ENCODE measurements around the gene SHMT2.

The SHMT2 gene

DNA sequence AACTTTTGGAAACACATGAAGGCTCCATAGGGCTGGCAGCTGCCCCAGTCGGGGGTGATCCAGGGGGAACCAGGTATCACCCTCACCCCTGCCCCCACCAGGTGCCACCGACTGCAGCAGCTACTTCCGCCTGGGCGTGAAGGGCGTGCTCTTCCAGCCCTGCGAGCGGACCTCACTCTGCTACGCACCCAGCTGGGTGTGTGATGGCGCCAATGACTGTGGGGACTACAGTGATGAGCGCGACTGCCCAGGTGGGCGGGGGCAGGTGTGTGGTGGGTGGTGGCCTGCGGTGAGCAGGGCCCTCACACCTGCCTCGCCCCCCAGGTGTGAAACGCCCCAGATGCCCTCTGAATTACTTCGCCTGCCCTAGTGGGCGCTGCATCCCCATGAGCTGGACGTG, 35.3 kb upstream of the SHMT2 start:
- peaks cover 67% of the 10 kb centered on the region; the same call in 1 of the 2 replicates for H3K36me3 ChIP-seq (ENCODE audit: insufficient read depth, low read length)
- no peak overlapping the region for H3K4me3 ChIP-seq
- TF ChIP-seq FOXP2 (optimal IDR thresholded peaks at IDR 0.05; ENCODE audit: control extremely low read depth, extremely low read length, insufficient read depth), result no peak
- no peak for TF ChIP-seq EZH2 (IDR thresholded peaks at IDR 0.05)
- no peak for TF ChIP-seq POLR2AphosphoS5 (IDR thresholded peaks at IDR 0.05; ENCODE audit: borderline replicate concordance, low read depth, low read length)
- no peak overlapping the region for H3K27ac ChIP-seq
- no peak overlapping the region for H3K9ac ChIP-seq (ENCODE audit: insufficient read length)
- no peaks in the 10 kb centered on the region for H3K9me3 ChIP-seq (ENCODE audit: low read depth, low read length)
- no peak for DNase-seq (ENCODE audit: low read depth, low spot score)

DNA sequence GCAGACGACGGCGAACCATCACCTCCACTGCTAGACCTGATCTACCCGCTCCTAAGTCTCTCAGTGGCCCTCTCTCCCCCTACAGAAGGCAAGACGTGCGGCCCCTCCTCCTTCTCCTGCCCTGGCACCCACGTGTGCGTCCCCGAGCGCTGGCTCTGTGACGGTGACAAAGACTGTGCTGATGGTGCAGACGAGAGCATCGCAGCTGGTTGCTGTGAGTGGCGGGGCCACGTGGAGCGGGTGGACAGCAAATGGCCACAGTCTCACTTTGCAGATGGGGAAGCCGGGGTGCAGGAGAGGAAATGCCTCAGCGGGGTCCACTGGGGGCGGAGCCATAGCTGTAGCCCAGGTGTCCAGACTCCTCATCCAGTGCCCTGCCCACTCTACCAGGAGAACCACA, 34.3 kb upstream of the SHMT2 start:
- Histone ChIP-seq H3K4me3 (no peak overlapping the region), H3K36me3 (ENCODE audit: insufficient read depth, low read length) (peaks cover 69% of the 10 kb centered on the region; the same call in 1 of the 2 replicates), H3K9me3 (ENCODE audit: low read depth, low read length) (no peaks in the 10 kb centered on the region), H3K27ac (no peak overlapping the region), H3K9ac (ENCODE audit: insufficient read length) (no peak overlapping the region)
- no peak for DNase-seq (ENCODE audit: low read depth, low spot score)
- TF ChIP-seq FOXP2 (optimal IDR thresholded peaks at IDR 0.05; ENCODE audit: control extremely low read depth, extremely low read length, insufficient read depth), result no peak

DNA sequence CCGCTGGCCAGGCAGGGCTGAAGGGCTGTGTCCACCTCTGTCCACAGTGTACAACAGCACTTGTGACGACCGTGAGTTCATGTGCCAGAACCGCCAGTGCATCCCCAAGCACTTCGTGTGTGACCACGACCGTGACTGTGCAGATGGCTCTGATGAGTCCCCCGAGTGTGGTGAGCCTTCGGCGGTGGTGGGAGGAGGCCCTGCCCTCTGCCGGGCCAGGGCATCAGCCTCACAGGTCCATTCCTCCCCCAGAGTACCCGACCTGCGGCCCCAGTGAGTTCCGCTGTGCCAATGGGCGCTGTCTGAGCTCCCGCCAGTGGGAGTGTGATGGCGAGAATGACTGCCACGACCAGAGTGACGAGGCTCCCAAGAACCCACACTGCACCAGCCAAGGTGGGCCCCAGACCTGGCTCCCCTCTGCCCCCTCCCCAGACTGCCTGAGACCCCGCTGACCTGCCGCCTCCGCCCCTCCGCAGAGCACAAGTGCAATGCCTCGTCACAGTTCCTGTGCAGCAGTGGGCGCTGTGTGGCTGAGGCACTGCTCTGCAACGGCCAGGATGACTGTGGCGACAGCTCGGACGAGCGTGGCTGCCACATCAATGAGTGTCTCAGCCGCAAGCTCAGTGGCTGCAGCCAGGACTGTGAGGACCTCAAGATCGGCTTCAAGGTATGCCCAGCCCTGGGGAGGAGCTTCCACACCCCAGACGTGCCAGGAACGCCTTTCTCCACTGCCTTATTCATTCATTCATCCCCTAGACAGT, 33.7 kb upstream of the SHMT2 start:
- no peak for DNase-seq (ENCODE audit: low read depth, low spot score)
- H3K9me3 ChIP-seq (ENCODE audit: low read depth, low read length), result no peaks in the 10 kb centered on the region
- H3K9ac ChIP-seq (ENCODE audit: insufficient read length), result no peak overlapping the region
- H3K36me3 ChIP-seq (ENCODE audit: insufficient read depth, low read length), result peaks cover 68% of the 10 kb centered on the region; the same call in 1 of the 2 replicates
- no peak overlapping the region for H3K4me3 ChIP-seq
- H3K27ac ChIP-seq, result no peak overlapping the region
- no peak for TF ChIP-seq POLR2AphosphoS5 (IDR thresholded peaks at IDR 0.05; ENCODE audit: borderline replicate concordance, low read depth, low read length)
- no peak for TF ChIP-seq FOXP2 (optimal IDR thresholded peaks at IDR 0.05; ENCODE audit: control extremely low read depth, extremely low read length, insufficient read depth)
- TF ChIP-seq EZH2 (IDR thresholded peaks at IDR 0.05), result no peak

DNA sequence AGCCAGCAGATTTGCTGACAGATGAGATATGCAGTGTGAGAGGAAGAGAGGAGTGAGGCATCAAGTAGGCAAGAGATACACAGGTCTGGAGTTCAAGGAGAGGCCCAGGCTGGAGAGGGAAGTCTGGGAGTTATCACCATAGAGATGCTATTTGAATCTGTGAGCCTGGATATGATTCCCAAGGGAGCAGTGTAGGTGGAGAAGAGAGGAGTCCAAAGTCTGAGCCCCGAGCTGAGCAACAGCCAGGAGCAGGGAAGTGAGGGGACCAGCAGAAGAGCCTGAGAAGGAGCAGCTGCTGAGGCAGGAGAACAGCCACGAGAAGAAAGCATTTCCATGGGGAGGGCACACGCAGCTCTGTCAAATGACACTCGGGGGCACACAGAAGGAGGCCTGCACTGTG, 33.1 kb upstream of the SHMT2 start:
- Histone ChIP-seq H3K9me3 (ENCODE audit: low read depth, low read length) (no peaks in the 10 kb centered on the region), H3K4me3 (no peak overlapping the region), H3K27ac (no peak overlapping the region), H3K9ac (ENCODE audit: insufficient read length) (no peak overlapping the region), H3K36me3 (ENCODE audit: insufficient read depth, low read length) (peaks cover 68% of the 10 kb centered on the region; the same call in 1 of the 2 replicates)
- no peak for TF ChIP-seq FOXP2 (optimal IDR thresholded peaks at IDR 0.05; ENCODE audit: control extremely low read depth, extremely low read length, insufficient read depth)
- TF ChIP-seq EZH2 (IDR thresholded peaks at IDR 0.05), result no peak
- no peak for TF ChIP-seq POLR2AphosphoS5 (IDR thresholded peaks at IDR 0.05; ENCODE audit: borderline replicate concordance, low read depth, low read length)
- no peak for DNase-seq (ENCODE audit: low read depth, low spot score)

DNA sequence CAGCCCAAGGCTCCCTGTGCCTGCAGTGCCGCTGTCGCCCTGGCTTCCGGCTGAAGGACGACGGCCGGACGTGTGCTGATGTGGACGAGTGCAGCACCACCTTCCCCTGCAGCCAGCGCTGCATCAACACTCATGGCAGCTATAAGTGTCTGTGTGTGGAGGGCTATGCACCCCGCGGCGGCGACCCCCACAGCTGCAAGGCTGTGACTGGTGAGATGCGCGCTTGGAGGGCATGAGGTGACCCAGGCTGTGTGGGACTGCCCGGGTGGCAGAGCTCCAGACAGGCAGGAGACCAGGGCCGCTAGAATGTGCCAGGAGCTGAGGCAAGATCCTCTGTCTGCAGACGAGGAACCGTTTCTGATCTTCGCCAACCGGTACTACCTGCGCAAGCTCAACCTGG, 32.6 kb upstream of the SHMT2 start:
- H3K9ac ChIP-seq (ENCODE audit: insufficient read length), result no peak overlapping the region
- no peak overlapping the region for H3K27ac ChIP-seq
- no peak for TF ChIP-seq EZH2 (IDR thresholded peaks at IDR 0.05)
- no peak for TF ChIP-seq FOXP2 (optimal IDR thresholded peaks at IDR 0.05; ENCODE audit: control extremely low read depth, extremely low read length, insufficient read depth)
- no peak for TF ChIP-seq POLR2AphosphoS5 (IDR thresholded peaks at IDR 0.05; ENCODE audit: borderline replicate concordance, low read depth, low read length)
- H3K9me3 ChIP-seq (ENCODE audit: low read depth, low read length), result no peaks in the 10 kb centered on the region
- no peak overlapping the region for H3K4me3 ChIP-seq
- H3K36me3 ChIP-seq (ENCODE audit: insufficient read depth, low read length), result peaks cover 64% of the 10 kb centered on the region; the same call in 1 of the 2 replicates
- no peak for DNase-seq (ENCODE audit: low read depth, low spot score)

DNA sequence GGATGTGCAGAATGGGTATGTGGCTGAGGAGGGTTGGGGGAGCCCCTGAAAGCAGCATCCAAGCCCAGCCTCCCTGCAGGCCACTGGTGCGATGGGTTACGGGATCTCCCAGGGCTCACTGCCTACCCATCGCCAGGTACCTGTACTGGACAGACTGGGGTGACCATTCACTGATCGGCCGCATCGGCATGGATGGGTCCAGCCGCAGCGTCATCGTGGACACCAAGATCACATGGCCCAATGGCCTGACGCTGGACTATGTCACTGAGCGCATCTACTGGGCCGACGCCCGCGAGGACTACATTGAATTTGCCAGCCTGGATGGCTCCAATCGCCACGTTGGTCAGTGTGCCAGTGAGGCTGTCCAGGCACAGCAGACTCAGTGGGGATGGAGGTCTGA, 31.2 kb upstream of the SHMT2 start:
- H3K9me3 ChIP-seq (ENCODE audit: low read depth, low read length), result no peaks in the 10 kb centered on the region
- no peak overlapping the region for H3K9ac ChIP-seq (ENCODE audit: insufficient read length)
- H3K27ac ChIP-seq, result no peak overlapping the region
- TF ChIP-seq FOXP2 (optimal IDR thresholded peaks at IDR 0.05; ENCODE audit: control extremely low read depth, extremely low read length, insufficient read depth) (no peak), EZH2 (IDR thresholded peaks at IDR 0.05) (no peak), POLR2AphosphoS5 (IDR thresholded peaks at IDR 0.05; ENCODE audit: borderline replicate concordance, low read depth, low read length) (no peak)
- H3K4me3 ChIP-seq, result no peak overlapping the region
- DNase-seq (ENCODE audit: low read depth, low spot score), result no peak
- H3K36me3 ChIP-seq (ENCODE audit: insufficient read depth, low read length), result peaks cover 63% of the 10 kb centered on the region; the same call in 1 of the 2 replicates

DNA sequence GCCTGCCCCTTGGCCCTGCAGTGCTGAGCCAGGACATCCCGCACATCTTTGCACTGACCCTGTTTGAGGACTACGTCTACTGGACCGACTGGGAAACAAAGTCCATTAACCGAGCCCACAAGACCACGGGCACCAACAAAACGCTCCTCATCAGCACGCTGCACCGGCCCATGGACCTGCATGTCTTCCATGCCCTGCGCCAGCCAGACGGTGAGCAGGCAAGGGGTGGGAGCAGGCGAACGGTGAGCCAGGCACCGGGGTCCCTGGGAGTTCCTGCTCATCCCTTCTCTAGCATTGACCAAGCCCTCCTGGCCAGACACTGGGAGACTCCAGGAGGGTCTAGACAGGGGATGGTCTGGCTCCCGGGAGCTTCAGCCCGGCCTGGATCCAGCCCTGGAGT, 30.3 kb upstream of the SHMT2 start:
- Histone ChIP-seq H3K9ac (ENCODE audit: insufficient read length) (no peak overlapping the region), H3K4me3 (no peak overlapping the region), H3K9me3 (ENCODE audit: low read depth, low read length) (no peaks in the 10 kb centered on the region), H3K36me3 (ENCODE audit: insufficient read depth, low read length) (peaks cover 59% of the 10 kb centered on the region; the same call in 1 of the 2 replicates), H3K27ac (no peak overlapping the region)
- no peak for DNase-seq (ENCODE audit: low read depth, low spot score)
- TF ChIP-seq FOXP2 (optimal IDR thresholded peaks at IDR 0.05; ENCODE audit: control extremely low read depth, extremely low read length, insufficient read depth) (no peak), EZH2 (IDR thresholded peaks at IDR 0.05) (no peak), POLR2AphosphoS5 (IDR thresholded peaks at IDR 0.05; ENCODE audit: borderline replicate concordance, low read depth, low read length) (no peak)

DNA sequence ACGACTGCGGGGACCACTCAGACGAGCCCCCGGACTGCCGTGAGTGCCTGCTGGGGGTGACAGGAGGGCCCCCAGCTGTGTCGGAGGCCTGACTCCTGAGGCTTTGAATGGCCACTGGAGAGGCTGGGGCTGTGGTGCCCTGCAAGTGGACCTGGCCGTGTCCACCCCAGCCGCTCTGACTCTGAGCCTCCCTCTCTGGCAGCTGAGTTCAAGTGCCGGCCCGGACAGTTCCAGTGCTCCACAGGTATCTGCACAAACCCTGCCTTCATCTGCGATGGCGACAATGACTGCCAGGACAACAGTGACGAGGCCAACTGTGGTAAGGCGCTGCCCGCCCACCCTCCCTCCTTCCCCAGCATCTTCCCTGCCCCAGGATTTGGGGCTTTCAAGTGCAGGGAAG, 29.0 kb upstream of the SHMT2 start:
- Histone ChIP-seq H3K4me3 (no peak overlapping the region), H3K27ac (no peak overlapping the region), H3K36me3 (ENCODE audit: insufficient read depth, low read length) (peaks cover 50% of the 10 kb centered on the region; the same call in 1 of the 2 replicates), H3K9ac (ENCODE audit: insufficient read length) (no peak overlapping the region), H3K9me3 (ENCODE audit: low read depth, low read length) (no peaks in the 10 kb centered on the region)
- TF ChIP-seq FOXP2 (optimal IDR thresholded peaks at IDR 0.05; ENCODE audit: control extremely low read depth, extremely low read length, insufficient read depth), result no peak
- no peak for TF ChIP-seq EZH2 (IDR thresholded peaks at IDR 0.05)
- no peak for TF ChIP-seq POLR2AphosphoS5 (IDR thresholded peaks at IDR 0.05; ENCODE audit: borderline replicate concordance, low read depth, low read length)
- DNase-seq (ENCODE audit: low read depth, low spot score), result no peak

Measured in SK-N-MC (cell line).